Astrocyte (in vitro differentiated cells and primary cell): ENCODE results near the gene DDX41.

ENCODE experiments used
- EZH2 ChIP-seq: IDR thresholded peaks from 2 replicates; pipeline ENCODE4 v1.6.1; 2012; ENCODE audit warnings: mild to moderate bottlenecking, low read length, inconsistent platforms; ENCODE audit not compliant: insufficient read depth
- TF ChIP-seq, protein P1 (sequence below): IDR thresholded peaks from 2 replicates; pipeline ENCODE4 v1.5.1; 2011; ENCODE audit warnings: low read depth, mild to moderate bottlenecking, inconsistent platforms, low read length, moderate library complexity; ENCODE audit not compliant: insufficient read depth

DNA sequence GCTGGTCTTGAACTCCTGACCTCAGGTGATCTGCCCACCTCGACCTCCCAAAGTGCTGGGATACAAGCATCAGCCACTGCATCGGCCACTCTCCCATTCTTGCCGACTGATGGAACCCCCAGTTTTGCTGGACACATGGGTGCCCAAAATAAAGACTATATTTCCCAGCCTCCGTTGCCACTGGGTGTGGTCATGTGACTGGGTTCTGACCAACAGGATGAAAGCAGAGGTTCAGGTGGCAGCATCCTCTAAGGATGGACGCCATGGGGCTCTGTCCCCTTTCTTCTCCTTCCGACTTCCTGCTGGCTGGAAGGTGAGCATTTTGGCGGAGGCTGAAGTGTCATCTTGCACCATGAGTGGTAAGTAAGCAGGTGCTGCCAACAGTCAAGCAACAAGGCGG lies 29.6 kb downstream of the DDX41 start:
- TF ChIP-seq, protein P1, sequence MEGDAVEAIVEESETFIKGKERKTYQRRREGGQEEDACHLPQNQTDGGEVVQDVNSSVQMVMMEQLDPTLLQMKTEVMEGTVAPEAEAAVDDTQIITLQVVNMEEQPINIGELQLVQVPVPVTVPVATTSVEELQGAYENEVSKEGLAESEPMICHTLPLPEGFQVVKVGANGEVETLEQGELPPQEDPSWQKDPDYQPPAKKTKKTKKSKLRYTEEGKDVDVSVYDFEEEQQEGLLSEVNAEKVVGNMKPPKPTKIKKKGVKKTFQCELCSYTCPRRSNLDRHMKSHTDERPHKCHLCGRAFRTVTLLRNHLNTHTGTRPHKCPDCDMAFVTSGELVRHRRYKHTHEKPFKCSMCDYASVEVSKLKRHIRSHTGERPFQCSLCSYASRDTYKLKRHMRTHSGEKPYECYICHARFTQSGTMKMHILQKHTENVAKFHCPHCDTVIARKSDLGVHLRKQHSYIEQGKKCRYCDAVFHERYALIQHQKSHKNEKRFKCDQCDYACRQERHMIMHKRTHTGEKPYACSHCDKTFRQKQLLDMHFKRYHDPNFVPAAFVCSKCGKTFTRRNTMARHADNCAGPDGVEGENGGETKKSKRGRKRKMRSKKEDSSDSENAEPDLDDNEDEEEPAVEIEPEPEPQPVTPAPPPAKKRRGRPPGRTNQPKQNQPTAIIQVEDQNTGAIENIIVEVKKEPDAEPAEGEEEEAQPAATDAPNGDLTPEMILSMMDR: no peak
- TF ChIP-seq EZH2: no peak
